NCI-H2171 (cell line): ENCODE measurements around the gene EPO.
A peak's percentile ranks its signal among the peaks of the same experiment; 100 is the strongest.
"Not testable (repeated sequence)": the region's sequence is repeated elsewhere in the genome, so short reads cannot be mapped to it uniquely, and the experiment has no call there.

Experiments used
- DNase-seq: peaks from one replicate; lab custom pipeline; 2025; lab: John Stamatoyannopoulos, UW

EPO gene

DNA sequence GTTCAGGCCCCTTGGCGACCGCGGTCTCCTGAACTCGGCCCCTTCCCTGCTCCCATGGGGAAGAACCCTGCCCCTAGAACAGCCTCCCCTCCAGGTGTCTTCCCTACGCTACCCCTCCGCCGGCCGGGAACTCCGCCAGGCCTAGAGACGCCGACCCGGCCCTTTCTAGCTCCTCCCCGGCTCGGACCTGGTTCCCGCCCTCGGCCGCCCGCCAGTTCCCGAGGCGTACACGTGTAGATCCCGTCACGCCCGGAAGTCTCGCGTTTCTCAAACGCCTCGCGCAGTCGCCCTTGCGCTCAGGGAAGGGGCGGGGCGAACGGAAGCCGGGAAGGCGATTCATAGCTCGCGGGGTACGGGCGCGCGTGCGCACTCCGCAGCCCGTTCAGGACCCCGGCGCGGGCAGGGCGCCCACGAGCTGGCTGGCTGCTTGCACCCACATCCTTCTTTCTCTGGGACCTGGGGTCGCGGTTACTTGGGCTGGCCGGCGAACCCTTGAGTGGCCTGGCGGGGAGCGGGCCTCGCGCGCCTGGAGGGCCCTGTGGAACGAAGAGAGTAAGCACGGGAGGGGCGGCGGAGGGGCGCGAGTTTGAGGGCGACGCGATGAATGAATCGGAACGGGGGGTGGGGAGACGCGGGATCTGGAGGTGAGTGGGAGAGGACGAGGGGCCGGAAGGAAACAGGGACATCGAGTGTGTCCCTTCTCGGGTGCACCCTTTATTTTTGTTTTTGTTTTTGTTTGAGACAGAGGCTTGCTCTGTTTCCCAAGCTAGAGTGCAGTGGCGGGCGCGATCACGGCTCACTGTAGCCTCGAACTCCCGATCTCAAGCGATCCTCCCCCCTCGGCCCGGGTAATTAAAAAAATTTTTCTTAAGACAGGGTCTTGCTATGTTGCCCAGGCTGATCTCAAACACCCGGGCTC is 14.3 kb upstream of the EPO start, which contains the start of gene POP7:
POP7 (plus strand) TSS at position 369 of the 919 bp plus-strand sequence. CDS start 710 bp downstream, outside the sequence.
- peak; percentile 99 for DNase-seq

DNA sequence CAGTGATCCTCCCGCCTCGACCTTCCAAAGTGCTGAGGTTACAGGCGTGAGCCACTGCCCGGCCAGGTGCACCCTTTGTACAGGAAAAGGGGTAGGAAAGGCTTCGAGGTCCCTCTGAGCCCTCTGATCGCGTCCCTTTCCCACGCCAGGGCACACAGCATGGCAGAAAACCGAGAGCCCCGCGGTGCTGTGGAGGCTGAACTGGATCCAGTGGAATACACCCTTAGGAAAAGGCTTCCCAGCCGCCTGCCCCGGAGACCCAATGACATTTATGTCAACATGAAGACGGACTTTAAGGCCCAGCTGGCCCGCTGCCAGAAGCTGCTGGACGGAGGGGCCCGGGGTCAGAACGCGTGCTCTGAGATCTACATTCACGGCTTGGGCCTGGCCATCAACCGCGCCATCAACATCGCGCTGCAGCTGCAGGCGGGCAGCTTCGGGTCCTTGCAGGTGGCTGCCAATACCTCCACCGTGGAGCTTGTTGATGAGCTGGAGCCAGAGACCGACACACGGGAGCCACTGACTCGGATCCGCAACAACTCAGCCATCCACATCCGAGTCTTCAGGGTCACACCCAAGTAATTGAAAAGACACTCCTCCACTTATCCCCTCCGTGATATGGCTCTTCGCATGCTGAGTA is 13.5 kb upstream of the EPO start:
- no peak for DNase-seq

DNA sequence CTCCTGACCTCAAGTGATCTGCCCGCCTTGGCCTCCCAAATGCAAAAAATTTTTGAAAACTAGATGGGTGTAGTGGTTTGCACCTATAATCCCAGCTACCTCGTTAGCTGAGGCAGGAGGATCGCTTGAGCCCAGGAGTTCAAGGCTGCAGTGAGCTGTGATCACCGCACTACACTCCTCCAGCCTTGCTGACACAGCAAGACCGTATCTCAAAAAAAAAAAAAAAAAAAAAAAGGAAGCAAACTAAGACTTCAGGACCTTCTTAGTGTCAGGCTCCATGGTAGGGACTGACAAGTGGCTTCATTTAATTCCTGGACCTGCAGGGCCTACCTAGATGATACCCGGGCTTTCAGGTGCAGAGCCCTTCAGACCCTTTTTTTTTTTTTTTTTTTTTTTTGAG is 11.9 kb upstream of the EPO start:
- no peak for DNase-seq

DNA sequence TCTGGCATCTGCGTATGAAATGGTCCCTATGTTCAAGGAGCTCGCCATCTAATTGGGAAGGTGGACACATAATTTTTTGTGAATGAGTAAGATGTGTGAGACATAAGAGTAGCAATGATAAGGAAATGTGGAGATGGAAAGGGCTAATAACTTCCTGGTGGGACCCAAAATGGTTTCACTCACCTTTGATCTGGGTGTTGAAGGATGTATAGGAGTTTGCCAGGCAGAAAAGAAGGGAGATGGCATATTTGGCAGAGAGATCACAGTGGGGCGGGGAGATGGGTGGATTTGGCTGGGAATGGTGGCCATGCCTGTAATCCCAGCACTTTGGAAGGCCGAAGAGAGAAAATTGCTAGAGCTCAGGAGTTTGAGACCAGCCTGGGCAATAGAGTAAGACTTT is 9.8 kb upstream of the EPO start:
- DNase-seq = no peak

DNA sequence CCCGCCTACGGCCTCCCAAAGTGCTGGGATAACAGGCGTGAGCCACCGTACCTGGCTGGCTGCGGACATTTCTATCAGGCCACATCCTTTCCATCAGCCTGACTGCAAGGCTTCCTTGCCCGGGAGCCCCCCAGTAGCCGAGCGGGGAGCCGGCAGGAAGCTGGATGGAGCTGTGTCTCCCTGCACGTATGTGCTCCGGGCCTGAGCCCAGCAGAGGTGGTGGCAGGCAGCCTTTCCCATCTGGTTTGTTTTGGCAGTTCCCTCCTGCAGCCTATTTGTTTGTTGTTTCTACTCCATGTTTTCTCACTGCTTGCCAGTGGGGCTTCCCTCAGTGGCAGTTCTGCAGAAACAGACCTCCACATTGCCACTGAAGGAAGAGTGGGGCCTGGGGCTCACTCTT is 8.9 kb upstream of the EPO start:
- DNase-seq = no peak

DNA sequence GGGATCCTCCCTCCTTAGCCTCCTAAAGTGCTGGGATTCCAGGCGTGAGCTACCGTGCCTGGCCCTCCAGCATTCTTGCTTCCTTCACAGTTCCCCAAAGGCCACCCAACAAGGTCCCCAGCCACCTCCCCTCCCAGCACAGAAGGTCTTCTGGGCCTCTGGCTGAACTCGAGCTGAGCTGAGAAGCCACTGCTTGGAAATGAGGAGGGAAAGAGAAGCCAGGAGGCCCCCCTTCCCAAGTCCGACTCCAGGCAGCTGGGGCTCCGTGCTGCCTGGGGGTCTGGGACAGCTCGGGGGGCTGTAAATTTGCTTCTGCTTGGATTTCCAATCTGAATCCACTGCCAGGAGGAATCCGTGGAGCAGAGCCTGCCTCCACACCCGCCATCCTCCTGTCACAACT is 5.5 kb upstream of the EPO start:
- no peak for DNase-seq

DNA sequence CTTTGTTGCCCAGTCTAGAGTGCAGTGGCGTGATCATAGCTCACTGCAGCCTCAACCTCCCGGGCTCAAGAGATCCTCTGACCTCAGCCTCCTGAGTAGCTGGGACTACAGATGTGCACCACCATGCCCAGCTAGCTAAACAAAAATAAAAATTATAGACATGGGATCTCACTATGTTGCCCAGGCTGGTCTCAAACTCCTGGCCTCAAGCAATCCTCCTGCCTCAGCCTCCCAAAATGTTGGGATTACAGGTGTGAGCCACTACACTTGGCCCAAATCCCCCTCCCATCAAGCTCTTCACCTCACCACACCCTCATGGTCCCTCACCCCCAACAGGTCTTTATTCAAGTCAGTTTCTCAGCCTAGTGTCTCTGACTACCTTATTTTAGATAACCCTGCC is 3.2 kb upstream of the EPO start:
- DNase-seq = not testable (repeated sequence)

DNA sequence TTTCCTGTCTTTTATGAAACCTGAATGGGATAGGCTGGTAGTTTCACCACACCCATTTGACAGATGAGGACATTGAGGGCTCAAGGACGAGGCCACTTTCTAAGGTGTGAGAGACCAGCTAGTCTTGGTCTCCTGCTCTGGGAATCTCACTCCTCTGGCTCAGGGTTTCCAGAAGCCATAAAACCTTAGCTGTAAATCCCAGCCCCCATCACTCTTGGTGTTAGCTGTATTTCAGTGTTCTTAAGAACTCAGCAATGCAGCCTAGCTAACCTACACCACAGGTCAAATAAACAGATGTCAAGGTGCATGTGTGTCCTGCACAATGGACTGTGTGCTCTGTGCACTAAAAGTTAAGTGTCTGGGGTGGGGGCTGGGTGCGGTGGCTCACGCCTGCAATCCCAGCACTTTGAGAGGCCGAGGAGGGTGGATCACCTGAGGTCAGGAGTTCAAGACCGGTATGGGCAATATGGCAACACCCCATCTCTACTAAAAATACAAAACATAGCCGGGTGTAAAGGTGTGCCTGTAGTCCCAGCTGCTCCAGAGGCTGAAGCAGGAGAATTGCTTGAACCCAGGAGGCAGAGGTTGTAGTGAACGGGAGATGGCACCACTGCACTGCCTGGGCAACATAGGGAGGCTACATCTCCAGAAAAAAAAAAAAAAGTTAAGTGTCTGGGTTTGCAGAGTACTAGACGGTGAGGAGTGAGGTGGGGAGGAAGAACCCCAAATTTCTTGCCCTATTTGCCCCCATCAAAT is 567 bp upstream of the EPO start:
- peak; percentile 14 for DNase-seq

DNA sequence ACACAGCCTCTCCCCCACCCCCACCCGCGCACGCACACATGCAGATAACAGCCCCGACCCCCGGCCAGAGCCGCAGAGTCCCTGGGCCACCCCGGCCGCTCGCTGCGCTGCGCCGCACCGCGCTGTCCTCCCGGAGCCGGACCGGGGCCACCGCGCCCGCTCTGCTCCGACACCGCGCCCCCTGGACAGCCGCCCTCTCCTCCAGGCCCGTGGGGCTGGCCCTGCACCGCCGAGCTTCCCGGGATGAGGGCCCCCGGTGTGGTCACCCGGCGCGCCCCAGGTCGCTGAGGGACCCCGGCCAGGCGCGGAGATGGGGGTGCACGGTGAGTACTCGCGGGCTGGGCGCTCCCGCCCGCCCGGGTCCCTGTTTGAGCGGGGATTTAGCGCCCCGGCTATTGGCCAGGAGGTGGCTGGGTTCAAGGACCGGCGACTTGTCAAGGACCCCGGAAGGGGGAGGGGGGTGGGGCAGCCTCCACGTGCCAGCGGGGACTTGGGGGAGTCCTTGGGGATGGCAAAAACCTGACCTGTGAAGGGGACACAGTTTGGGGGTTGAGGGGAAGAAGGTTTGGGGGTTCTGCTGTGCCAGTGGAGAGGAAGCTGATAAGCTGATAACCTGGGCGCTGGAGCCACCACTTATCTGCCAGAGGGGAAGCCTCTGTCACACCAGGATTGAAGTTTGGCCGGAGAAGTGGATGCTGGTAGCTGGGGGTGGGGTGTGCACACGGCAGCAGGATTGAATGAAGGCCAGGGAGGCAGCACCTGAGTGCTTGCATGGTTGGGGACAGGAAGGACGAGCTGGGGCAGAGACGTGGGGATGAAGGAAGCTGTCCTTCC is 620 bp downstream of the EPO start:
- DNase-seq = no peak

DNA sequence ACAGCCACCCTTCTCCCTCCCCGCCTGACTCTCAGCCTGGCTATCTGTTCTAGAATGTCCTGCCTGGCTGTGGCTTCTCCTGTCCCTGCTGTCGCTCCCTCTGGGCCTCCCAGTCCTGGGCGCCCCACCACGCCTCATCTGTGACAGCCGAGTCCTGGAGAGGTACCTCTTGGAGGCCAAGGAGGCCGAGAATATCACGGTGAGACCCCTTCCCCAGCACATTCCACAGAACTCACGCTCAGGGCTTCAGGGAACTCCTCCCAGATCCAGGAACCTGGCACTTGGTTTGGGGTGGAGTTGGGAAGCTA is 1.2 kb downstream of the EPO start:
- DNase-seq = no peak

DNA sequence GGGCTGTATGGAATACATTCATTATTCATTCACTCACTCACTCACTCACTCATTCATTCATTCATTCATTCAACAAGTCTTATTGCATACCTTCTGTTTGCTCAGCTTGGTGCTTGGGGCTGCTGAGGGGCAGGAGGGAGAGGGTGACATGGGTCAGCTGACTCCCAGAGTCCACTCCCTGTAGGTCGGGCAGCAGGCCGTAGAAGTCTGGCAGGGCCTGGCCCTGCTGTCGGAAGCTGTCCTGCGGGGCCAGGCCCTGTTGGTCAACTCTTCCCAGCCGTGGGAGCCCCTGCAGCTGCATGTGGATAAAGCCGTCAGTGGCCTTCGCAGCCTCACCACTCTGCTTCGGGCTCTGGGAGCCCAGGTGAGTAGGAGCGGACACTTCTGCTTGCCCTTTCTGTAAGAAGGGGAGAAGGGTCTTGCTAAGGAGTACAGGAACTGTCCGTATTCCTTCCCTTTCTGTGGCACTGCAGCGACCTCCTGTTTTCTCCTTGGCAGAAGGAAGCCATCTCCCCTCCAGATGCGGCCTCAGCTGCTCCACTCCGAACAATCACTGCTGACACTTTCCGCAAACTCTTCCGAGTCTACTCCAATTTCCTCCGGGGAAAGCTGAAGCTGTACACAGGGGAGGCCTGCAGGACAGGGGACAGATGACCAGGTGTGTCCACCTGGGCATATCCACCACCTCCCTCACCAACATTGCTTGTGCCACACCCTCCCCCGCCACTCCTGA is 2.4 kb downstream of the EPO start:
- no peak for DNase-seq

DNA sequence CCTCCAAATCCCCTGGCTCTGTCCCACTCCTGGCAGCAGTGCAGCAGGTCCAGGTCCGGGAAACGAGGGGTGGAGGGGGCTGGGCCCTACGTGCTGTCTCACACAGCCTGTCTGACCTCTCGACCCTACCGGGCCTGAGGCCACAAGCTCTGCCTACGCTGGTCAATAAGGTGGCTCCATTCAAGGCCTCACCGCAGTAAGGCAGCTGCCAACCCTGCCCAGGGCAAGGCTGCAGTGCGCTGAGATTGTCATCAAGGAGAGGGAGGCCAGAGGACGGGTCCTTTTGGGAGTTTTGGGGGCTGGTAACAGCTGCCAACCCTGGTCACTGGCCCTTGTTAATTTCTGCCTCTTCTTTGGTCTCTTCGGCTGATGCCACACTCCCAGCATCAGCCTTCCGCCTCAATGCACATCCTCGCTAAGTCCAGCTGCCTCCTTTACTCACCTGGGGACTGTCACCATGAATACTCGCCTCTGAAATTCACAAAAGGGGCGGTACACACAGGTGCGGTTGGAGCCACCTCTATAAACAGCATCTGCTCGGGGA is 3.5 kb downstream of the EPO start:
- no peak for DNase-seq

DNA sequence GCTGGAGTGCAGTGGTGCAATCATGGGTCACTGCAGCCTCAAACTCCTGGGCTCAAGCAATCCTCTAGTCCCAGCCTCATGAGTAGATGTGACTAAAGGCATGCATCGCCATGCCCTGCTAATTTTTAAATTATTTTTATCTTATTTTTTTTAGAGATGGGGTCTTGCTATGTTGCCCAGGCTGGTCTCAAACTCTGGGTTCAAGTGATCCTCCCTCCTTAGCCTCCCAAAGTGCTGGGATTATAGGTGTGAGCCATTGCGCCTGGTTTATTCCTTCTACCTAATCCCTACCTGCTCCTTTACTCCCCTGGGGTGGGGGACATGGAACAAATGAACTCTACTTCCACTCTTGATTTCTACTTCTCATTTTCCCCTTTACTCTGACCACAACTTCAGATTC is 4.1 kb downstream of the EPO start:
- DNase-seq = not testable (repeated sequence)

DNA sequence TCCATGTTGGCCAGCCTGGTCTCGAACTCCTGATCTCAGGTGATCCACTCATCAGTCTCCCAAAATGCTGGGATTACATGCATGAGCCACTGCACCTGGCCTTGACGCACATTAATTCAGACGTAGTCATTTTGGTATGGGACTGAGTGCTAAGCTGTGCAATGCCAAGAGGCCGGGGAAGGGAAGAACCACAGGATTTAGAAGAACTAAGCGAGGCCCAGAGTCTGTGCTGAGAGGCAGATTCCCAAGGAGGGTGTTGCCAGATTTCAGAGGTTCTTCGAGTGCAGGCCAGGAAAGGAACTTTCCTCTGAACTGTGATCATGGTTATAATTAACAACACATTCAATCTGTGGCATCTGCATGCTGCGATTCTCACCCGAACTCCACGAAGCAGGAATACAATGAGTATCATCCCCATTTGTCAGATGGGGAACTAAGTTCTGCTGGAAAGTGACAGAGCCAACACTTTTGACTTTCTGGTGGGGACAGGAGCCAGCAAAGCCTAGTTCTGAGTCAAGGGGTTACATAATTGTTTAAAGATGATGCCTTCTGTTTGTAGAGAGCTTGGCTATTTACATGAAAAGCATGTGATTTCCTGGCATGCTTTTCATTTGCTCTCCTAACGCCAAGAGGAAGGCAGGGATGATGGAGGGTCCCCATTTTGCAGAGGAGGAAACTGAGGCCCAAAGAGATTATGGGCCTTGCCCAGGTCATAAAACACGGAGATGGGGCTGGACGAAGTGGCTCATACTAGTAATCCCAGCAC is 6.9 kb downstream of the EPO start:
- no peak for DNase-seq

DNA sequence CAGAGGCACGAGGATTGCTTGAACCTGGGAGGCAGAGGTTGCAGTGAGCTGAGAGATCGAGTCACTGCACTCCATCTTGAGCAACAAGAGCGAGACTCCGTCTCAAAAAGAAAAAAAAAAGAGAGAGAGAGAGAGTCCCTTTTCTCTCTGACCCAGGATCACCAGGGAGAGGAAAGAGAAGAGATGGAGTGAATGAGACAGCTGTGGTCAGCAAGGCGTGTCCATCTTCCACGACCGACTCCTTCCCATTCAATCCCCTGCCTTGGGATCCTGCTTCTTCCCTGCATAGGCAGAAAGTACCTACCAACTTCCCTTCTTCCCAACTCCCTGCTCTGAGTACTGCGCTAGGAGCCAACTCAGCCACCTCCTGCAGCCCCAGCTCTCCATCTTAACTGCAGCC is 7.9 kb downstream of the EPO start:
- DNase-seq = no peak

DNA sequence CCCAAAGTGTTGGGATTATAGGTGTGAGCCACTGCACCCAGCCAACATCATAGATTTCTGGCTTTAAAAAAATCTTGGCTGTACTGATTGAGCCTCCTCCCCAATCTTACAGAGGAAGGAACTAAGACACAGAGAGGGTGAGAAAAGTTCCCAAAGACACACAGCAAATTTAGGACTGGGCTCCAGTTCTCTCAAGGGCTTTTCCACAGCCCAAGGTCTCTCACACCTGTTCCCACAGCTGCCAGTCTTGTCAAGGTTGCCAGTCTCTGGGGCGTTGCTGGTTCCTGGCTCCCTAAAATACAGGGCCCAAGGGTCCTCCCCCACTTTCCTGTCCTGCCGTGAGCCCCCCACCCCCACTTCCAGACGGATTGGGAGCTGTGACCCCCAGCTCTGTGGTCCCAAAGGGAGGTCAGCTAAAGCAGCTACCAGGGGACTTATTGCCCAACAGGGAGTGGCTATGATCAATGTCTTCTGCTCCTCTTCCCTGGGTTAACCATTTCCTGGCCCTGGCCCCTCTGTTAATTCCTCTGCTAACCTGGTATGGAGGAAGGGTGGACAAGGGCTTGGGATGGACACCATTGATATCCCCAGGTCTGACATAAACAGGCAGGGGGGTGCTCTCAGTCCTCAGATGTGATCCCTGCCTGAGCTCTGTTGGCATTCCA is 10.0 kb downstream of the EPO start:
- DNase-seq = no peak

DNA sequence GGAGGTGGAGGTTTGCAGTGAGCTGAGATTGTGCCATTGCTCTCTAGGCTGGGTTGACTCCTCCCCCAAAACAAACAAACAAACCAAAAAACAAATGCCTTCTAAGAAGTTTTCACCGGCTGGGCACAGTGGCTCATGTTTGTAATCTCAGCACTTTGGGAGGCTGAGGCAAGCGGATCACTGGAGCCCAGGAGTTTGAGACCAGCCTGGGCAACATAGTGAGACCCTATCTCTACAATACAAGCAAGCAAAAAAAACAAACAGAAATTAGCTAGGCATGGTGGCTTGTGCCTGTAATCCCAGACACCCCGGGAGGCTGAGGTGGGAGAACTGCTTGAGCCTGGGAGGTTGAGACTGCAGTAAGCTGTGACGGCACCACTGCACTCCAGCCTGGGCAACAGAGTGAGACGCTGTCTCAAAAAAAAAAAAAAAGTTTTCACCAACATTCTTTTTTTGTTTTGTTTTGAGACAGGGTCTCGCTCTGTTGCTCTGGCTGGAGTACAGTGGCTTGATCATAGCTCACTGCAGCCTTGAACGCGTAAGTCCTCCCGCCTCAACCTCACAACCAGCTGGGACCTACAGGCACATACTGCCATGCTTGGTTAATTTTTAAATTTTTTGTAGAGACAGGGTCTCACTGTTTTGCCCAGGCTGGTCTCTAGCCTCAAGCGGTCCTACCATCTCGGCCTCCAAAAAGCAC is 11.8 kb downstream of the EPO start:
- no peak for DNase-seq

DNA sequence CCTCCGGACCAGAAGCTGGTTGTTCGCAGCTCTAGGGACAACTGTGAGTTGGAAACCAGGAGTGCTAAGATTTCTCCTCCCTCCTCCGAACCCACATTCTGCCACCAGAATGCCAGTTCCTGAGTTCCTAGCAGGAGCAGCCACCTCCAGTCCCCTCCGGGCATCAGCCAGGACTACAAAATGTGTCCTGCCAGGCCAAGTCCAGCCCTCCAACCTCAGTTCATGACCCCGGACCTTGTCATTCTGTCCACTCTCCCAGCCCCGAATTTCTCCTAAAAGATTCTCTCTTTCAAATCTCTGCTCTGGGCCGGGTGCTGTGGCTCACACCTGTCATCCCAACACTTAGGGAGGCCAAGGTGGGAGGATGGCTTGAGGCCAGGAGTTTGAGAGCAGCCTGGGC is 15.5 kb downstream of the EPO start:
- no peak for DNase-seq

DNA sequence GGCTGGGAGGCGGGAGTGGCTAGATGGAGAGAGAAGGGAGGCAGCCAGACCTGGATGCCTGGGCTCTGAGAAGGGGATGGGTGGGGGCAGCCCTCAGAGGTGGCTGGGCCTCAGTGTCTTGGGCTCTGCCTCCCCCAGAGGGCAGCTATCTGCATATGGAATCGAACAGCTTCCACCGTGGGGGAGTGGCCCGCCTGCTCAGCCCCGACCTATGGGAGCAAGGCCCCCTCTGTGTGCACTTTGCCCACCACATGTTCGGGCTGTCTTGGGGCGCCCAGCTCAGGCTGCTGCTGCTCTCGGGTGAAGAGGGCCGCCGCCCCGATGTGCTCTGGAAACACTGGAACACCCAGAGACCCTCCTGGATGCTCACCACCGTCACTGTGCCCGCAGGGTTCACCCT is 16.4 kb downstream of the EPO start:
- no peak for DNase-seq
